ENCODE measurements around the gene BRD1.

DNA sequence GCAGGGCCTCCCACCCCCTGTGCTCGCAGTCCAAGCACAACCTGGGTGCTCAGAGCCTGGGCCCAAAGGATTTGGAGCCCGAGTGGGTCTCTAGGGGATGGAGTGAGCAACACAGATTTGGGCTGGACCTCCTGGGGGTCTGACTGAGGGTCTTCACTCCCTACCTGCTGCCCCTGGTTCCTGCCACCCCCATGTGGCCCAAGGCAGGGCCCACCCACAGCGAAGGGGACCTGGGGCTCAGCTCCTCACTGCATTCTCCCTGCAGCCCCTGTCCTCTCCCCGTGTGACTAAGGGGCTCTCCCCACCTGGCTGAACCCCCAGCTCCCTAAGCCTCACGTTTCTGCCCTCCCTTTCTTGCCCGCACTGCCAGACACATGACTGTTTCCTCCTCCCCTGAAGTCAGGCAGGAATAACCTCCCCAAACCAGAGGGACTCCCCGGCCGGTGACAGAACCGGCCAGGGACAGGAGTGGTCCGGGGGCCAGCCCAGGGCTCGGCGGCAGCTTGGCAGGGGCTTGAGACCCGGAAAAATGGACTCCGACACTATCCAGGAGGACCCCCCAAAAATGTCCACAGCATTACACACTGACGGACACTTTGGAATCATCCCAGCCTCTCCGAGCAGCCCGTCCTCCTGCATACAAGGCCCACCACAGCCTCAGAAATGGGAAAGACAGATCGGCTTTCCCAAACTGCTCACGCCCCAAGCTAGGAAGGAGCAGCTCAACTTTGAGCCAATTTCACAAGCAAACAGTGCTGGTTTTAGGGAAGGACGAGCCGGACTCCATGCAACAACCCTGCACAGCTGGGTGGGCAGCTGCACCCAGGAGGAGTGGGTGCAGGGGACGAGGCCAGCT lies 57.8 kb downstream of the BRD1 start:
- TF ChIP-seq POLR2A (IDR thresholded peaks at IDR 0.05), result no peak
- TF ChIP-seq, protein P1, sequence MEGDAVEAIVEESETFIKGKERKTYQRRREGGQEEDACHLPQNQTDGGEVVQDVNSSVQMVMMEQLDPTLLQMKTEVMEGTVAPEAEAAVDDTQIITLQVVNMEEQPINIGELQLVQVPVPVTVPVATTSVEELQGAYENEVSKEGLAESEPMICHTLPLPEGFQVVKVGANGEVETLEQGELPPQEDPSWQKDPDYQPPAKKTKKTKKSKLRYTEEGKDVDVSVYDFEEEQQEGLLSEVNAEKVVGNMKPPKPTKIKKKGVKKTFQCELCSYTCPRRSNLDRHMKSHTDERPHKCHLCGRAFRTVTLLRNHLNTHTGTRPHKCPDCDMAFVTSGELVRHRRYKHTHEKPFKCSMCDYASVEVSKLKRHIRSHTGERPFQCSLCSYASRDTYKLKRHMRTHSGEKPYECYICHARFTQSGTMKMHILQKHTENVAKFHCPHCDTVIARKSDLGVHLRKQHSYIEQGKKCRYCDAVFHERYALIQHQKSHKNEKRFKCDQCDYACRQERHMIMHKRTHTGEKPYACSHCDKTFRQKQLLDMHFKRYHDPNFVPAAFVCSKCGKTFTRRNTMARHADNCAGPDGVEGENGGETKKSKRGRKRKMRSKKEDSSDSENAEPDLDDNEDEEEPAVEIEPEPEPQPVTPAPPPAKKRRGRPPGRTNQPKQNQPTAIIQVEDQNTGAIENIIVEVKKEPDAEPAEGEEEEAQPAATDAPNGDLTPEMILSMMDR (IDR thresholded peaks at IDR 0.05), result no peak
